Subcutaneous adipose tissue (tissue), 4 donors: ENCODE results near the gene EFCAB10. TPM values are rescaled to one million over a fixed set of nuclear protein-coding genes. Genes with fewer than 3 reads are reported as not detected.

ENCODE experiments used
- CTCF ChIP-seq: fragments of 450-650 bp; IDR thresholded peaks from one replicate; pipeline ENCODE4 v1.5.1; 2016; ENCODE audit warnings: low read depth, mild to moderate bottlenecking, control low read depth, antibody characterized with exemption, moderate library complexity
- total RNA-seq, 4 donors: library from RNA; depleted of rRNA; stranded (reverse); fragments of >200 nt; gene quantifications; one replicate each; pipeline ENCODE4 v1.1.0, GENCODE V29; 2016

Gene EFCAB10
- total RNA-seq, 4 donors from 2014 or later, result not detected

- no peak for TF ChIP-seq CTCF
Observed at GRCh38 chr7:105521717-105522463, 59.4 kb downstream of the EFCAB10 start, which contains the start of gene PUS7. PUS7 (minus strand) TSS chr7:105522271; CDS start chr7:105508512, 13,759 bp downstream.

GRCh38 chr7:105521027-105521716, 60.1 kb downstream of the EFCAB10 start:
- TF ChIP-seq CTCF, result no peak

GRCh38 chr7:105519353-105519752, 61.9 kb downstream of the EFCAB10 start:
- TF ChIP-seq CTCF, result no peak

Other genes starting within 250 kb of the EFCAB10 start
- gene SRPK2, start 192.6 kb downstream of the EFCAB10 start, total RNA-seq, result 10 to 100 TPM; 39.6 to 66.9 (median 45.6) TPM
- gene PUS7, start 59.2 kb downstream of the EFCAB10 start, total RNA-seq, result 10 to 100 TPM in 1 of 4 donors, 1 to 10 TPM in 3; 6.6 to 21.7 (median 8.5) TPM
- gene RINT1, start 49.3 kb downstream of the EFCAB10 start, total RNA-seq, result 10 to 100 TPM; 13.9 to 21.7 (median 18.6) TPM